HG03469 (cell line): Measurements from ENCODE around the gene DCHS2.

Source experiments
- ATAC-seq: cut with Tn5 transposase; IDR thresholded peaks from one replicate; pipeline ENCODE4 v1.9.1; 2021; ENCODE audit warnings: mild to moderate bottlenecking, moderate library complexity, moderate number of reproducible peaks; ENCODE audit not compliant: unreplicated experiment

DCHS2 gene

DNA sequence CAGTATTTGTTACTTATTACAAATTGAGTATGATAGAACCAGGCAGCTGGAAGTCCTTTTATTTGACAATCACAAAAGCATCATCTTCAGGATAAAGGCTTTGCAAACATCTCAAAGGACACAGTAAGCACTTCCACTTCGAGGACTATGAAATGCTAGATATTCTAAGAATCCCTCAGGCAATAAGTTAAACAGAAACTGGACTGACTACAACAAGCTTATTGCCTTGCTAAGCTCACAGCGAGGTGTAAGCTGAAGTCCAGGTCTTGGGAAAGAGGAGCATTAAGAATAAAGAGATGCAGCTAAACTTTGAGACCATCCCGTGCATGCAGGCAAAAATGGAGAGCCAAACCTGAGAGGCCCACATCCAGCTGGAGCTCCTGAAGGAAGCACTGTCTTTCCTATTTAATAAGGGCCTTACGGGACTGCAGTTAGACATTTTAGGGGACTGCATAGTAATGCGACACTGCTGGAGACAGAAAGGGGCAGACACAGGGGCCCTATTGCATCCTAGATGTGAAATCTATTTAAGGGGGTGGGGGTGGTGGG, 38.7 kb downstream of the DCHS2 start:
- no peak for ATAC-seq

DNA sequence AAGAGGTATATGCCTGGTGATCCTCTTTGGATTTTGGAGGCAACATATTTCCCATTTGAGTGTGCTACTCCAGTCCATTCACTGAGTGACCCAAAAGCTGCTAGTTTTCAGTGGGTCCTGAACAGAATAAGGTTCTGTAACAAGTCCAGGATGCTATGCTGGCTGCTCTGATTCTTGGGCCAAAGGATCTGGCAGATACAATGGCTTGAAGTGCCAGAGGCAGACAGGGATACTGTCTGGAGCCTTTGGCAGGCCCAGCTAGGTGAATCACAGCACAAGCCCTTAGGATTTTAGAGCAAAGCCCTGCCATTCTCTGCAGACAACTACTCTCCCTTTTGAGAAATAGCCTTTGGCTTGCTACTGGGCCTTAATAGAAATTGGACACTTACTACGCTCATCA, 40.6 kb downstream of the DCHS2 start:
- ATAC-seq = no peak

DNA sequence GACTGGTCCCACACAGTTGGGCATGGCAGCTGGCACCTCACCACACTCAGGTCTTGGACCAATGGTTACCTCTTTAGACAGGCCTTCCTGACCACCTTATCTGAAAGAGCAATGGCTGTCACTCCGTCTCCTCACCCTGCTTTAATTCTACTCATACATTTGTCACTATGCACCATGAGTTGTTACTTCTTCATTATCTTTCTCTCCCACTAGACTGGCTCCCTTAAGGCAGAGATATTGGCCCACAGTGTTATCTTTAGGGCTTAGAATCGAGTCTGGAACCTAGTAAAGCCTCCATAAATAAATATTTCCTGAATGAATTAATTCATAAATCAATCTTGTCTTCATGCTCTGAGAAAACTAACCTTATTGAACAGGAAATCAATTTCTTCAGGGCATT, 46.6 kb downstream of the DCHS2 start:
- ATAC-seq = no peak

DNA sequence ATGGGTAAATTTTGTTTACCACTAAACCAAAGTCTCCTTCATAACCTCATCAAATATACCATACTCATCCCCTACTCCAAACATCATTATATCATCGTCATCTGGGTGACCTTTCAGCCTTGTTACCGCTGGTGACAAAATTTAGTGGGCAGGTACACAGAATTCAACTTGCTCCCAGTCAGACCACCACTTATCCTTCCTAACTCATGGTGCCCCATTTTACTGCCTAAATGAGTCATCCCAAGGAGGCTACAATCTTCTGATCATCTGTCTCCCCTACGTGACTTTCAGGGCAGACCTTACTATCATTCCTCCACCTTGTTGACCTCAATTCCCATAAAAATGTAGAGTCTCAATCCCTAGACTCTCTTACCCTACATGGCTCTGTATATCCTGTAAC, 49.6 kb downstream of the DCHS2 start:
- ATAC-seq = no peak

DNA sequence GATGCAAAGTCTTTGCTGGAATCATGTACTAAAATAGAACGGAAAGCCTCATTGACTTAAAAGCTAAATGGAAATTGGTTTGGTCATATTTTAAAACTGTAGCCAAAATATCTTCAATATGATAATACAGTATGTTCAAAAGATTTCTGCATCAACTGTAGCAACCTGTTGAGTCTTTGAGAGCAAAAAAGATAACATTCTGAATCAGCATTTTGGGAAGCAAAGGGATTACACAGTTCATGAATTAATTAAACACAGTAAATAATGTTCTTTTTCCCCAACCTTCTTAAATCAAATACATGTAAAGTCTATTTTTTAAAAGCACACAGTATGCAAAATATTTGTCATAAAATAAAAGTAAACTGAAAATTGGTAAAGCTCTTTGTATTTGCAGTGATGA, 50.5 kb downstream of the DCHS2 start:
- no peak for ATAC-seq

DNA sequence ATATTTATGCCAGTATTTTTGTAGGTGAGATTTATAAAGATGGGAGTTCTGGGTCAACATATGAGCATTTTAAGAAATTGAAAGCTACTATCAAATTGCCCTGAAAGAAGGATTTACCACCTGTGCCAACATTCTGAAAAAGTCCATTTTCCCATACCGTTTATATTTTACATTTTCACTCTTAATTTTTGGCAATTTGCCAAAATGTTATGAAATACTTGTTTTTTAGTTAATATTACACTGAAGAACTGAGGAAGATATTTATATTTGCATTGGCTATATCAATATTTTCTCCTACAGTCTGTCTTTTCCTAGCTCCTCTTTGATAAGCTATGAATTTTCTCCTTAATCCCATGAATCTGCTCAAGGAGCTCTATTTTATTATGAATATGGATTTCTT, 52.4 kb downstream of the DCHS2 start:
- ATAC-seq = no peak

DNA sequence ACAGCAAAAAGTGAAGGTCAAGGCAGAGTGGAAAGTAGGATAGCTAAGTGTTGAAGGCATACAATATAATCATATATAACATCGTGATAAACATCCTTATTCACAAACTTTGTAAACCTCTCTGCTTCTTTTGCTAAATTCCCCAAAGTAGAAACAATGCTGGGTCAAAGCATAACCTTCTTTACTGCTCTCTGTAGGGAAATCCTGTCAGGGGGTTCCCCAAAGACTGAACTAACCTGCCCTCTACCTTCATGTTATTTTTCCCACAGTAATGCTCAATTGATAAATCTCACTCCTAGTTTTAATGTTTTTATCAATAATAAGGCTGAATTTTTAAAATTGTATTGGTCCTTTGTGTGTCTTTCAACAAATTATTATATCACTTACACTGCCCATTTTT, 55.7 kb downstream of the DCHS2 start:
- no peak for ATAC-seq

DNA sequence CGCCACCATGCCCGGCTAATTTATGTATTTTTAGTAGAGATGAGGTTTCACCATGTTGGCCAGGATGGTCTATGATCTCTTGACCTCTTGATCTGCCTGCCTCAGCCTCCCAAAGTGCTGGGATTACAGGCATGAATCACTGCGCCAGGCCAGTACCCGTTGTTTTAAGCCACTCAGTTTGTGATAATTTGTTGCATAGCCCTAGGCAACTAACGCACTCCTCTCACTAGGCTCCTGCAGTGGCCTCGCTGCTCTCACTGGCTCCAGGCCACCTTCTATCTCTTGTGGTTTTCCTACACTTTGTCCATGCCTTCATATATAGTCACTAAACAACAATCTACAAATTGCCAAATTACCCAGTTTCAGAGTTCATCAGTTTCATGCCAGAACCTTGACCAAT, 58.1 kb downstream of the DCHS2 start:
- no peak for ATAC-seq

DNA sequence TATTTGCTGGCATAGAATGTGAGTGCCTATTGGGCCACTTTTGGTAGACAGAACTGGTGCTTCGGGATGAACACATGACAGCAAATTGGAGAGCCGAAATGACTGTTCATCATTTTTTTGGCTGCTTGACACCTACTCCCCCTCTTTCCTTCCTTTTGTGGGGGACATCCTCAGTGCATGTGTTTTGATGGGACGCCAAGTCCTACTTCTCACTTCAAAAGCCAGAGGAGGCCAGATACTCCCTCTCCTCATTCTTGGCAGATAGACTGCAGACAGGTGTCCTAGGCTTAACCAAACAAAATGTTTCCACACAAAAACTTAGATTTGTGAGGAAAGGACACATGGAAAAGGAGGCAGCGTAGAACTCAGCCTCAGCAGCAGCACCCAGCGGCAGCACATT, 62.4 kb downstream of the DCHS2 start:
- no peak for ATAC-seq

DNA sequence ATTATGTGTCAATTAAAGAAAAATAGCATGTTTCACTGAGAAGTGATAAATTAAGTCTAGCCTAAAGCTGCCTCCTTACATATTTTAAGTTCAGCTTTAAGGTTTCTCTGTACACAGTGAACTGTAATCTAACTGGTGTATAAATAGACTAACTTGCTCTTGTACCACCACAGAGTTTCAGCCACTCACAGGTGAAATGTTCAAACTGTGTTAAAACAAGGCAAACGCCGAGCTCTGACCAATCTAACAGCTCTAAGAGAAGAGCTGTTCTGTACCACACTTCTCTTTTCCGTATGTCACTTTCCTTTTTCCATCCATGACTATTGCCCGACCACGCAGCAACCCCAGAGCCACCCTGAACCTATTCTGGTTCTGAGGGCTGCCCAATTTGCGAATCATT, 64.5 kb downstream of the DCHS2 start:
- no peak for ATAC-seq

DNA sequence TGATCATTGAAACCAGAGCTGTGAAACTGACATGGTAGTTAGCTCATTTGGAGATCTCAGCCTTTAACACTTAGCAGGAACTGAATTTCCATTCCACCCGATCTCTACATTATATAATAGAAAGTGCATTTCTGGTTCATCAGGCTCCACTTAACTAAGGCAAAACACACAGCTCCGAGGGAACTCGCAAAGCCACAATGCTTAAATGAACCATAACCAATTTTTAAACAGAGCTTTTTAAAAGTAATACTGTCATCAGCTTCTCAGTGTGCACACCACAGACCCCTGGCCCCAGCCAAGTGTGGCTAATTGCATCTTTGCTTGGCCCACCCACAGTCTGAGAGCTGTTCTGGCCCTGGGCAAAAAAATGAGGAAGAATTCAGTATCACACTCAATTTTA, 66.1 kb downstream of the DCHS2 start:
- no peak for ATAC-seq

DNA sequence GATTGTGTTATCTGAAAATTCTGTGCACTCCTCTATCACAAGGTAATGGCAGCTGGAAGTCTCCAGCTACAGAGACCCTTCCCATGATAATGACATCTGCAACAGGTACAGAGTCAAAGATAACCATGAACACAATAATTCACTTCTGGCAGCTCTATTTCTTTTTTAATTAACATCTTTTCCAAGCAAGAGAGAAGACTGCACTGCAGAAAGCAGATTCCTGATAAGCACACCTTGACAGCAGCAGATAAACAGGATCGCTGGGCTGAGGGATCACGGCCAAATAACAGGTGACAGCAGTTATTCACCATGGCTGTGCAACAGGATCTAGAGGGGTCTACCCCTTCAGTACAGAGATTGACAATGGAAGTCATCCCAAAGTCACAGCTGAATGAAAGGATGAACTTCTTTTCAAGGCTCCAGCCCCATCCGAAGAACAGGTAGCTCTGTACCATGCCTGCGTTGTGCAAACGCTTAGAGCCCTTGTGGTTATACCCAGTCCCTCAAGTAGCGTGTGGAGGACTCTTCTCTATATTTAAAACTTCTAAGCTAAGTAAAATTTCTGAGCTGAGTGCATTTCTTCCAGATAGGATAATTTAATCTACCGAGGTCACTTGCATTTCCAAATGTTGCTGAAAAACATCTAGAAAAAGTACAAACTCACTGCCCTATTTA, 66.7 kb downstream of the DCHS2 start:
- no peak for ATAC-seq

DNA sequence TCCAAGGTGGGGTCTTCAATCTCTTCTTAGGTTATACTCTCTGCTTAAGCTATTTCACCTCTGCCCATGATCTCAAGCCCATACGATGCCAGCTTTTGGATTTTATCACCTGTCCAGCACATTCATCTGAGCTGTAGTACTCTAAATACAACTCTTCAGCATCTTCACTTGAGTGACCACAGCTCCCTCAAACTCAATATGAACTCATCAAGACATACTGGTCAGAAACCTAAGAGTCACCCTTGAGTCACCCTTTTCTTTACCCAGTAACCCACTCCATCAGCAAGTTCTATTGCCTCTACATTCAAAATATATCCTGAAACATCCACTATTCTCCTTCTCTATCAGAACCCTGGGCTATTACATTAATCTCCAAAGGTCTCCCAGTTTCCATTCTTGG, 69.4 kb downstream of the DCHS2 start:
- peak; percentile 22 for ATAC-seq

DNA sequence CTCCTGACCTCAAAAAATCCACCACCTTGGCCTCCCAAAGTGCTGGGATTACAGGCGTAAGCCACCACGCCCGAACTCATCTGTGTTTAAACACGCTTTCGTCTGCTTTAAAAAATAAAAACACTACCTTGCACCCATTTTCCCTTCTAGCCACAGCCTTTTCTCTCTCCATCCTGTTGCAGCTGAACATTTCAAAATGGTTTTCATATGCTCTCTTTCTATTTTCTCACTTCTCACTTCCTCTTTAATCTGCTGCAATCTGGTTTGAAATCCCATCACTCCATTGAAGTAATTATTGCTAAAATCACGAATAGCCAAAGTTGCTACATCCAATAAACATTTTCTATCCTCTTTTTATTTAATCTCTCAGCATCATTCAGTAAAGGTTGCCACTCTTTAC, 70.0 kb downstream of the DCHS2 start:
- ATAC-seq = peak; percentile 38

DNA sequence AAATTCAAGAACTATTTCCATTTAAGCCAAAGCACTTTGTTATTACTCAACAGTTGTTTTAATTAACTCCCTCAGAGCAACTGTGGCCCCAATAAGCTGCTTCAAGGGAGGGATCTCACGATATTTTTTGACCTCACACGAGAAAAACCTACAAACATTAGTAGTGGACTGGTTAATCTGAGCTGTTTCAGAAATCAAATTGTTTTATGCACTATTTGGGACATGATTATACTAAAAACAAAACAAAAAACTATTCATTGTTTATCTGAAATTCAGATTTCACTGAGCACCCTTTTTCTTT, 74.3 kb downstream of the DCHS2 start:
- ATAC-seq = no peak

DNA sequence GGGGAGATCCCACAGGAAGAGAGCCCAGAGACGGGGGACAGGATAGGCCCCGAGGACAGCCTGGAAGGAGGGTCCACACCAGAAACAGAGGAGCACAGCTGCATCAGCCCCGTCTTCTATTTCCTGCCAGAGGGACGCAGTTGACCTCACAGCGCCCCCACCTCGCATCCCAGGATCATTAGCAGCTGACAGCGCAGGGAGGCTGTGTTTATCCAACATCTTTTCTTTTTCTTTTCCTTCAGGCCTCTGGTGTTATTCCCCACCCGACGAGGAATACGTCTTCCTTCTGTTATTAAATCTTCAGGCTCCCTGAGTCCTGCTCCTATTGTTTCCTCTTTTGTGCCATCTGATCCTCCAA, 75.4 kb downstream of the DCHS2 start:
- ATAC-seq = peak; percentile 13

DNA sequence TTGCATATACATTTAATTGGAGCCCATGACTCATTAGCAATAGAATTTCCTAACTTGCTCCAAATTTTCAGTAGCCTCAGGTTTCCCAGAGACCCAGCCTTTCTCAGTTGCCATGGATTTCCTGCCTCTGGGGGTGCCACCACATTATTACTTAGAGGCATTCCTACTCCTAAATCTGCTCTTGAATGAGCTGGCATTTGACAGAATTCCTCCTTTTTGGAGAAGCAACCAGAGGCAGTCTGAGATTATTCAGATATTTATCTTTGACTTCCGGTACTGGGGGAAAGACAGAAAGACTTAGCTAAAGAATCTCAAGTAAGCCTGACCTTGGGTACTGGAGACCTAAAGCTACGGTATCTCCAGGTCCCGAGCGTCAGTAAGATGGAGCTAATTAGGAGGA, 76.3 kb downstream of the DCHS2 start:
- no peak for ATAC-seq

DNA sequence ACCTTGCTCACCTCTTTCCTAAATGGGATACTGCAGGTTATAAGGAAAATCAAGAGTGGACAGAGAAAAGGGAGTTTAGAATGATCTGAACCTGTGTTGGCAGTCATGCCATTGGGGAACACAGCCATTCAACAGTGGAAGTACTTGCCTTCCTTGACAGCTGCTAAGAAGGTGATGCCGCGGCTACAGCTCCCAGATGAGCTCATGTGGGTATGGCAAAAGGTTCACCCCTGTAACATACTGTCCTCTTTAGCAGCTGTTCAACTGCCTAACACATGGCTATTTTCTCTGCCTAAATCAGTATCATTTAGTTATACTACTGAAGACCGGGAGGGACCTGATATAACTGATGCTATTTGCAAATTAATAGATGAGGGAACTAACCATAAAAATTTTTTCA, 76.8 kb downstream of the DCHS2 start:
- ATAC-seq = no peak

DNA sequence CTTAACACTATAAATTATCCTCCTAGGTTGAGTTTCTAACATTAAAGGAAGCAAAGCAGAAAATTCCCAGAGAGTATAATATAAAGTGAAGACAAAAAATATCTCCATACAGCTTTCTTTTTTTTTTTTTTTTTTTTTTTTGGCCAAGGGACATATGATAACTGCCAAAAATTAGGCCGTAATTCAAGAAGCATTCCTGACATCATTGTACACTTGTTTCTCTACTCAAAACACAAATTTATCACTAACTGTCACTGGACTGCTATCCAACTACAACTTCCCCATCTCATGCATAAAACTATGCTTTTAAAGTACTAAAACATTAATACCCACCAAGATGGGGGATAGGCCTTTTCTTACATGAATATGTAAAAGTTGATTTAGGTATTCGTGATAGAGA, 77.2 kb downstream of the DCHS2 start:
- ATAC-seq = no peak

DNA sequence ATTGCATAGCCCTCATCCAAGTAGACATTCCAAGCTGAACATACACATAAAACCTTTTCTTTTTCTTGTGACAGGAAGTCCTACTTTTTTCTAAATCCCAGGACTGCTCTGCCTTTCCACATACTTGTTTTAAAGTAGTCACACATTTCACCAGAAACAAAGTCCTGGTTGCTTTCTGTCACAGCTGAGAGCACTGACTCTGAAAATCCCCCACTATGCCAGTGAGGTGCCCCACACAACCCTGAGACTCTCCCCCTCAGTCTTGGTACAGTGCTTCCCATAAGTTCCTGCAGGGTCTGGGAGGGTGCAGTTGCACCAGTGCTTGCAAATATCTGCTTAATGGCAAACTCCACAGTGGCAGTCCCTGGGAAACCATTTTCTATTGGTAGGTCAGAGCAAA, 84.2 kb downstream of the DCHS2 start:
- ATAC-seq = no peak

DNA sequence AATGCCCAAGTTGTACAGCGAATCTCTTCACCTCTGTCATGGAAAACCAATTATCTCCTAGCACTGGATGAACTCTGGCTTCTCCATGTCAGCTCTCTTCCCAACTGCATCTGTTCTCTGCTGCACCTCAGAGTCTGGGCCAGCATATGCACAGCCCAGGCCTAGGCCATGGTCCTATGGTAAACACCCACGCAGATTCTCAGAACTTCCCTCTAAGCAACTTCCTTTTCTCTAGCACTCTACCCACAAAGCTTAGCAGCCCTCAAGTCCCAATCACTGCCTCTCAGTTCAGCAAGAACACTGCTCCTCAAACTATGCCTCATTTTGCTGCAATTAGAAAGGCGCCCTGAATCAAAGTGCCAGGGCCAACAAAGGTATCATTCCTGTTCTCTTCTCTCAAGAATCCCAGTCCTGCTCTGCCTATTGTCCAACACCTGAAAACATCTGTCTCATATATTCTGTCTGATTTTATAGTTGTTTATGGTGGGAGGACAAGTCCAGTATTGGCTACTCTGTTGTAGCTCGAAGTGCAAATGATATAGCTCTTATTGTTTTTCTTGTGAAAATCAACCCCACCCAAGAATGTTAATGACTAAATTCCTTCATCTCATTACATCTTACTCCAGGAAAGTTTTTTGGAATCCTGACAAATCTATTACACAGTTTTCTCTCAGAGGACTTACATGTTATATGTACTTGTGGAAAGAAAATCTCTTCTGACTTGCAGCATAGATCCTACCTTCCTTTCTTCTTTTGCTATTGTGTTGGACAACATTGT, 85.4 kb downstream of the DCHS2 start:
- ATAC-seq = peak; percentile 98

DNA sequence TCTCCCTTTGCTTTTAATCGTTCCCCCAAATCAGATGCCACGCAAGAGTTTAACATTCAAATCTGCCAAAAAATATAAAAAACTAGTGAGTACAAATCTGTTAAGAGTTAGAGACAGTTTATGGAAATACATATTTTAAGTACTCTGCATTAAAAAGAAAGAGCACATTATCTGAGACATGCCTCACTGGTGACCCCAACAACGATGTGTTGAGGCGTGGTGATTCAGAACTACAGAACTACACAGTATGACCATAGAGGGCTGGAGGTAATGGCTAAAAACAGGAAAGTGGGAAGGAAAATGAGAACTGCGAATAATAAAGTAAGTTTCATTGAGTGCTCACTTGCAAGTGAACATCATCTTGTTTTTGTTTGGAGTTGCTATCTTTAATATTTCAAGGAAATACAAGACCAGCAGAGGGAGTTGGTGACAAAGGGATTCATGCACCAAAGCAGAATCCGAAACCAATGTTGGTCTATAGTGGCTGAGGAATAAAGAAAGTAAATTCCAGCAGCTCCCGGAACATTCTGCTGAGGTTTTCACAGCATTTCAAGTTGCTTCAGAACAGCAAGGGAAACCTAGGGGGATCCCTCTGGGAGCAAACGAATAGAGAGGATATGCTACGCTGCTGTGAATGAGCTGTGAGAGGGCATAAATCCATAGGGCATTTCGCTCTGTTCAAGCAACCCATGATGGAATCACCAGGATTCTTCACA, 92.2 kb downstream of the DCHS2 start:
- ATAC-seq = no peak
